GM23338 (cell line): ENCODE results near the gene C1QTNF2. TPM values are rescaled to one million over a fixed set of nuclear protein-coding genes. Genes with fewer than 3 reads are reported as not detected.
A peak's percentile ranks its signal among the peaks of the same experiment; 100 is the strongest.

Experiments
- ATAC-seq: fragments of 200-7000 bp; cut with Tn5 transposase; 3 replicates; pipeline ENCODE4 v1.9.1; 2020
- DNase-seq: peaks from one replicate; pipeline ENCODE4 v3.0.0-alpha.2; 2015; ENCODE audit warnings: low spot score
- H2AFZ ChIP-seq: fragments of 200-600 bp; sonication (generic); 2 replicates; pipeline ENCODE4 v1.8.0; 2016; ENCODE audit warnings: antibody characterized with exemption, mild to moderate bottlenecking, moderate library complexity
- H3F3A ChIP-seq: fragments of 200-600 bp; sonication (generic); replicated peaks from 2 replicates; pipeline ENCODE4 v1.8.0; 2017; ENCODE audit warnings: antibody characterized with exemption, mixed run types, low read depth
- H3K27ac ChIP-seq: fragments of 200-600 bp; sonication (generic); 2 replicates; pipeline ENCODE4 v1.6.1; 2016; ENCODE audit warnings: low read depth
- H3K27me3 ChIP-seq: fragments of 200-600 bp; sonication (generic); 2 replicates; pipeline ENCODE4 v1.8.0; 2016; ENCODE audit warnings: mild to moderate bottlenecking, mixed run types, moderate library complexity; ENCODE audit not compliant: insufficient read depth
- H3K36me3 ChIP-seq: fragments of 200-600 bp; sonication (generic); 2 replicates; pipeline ENCODE4 v1.8.0; 2016; ENCODE audit warnings: mild to moderate bottlenecking; ENCODE audit not compliant: insufficient read depth
- H3K4me1 ChIP-seq: fragments of 200-600 bp; sonication (generic); 2 replicates; pipeline ENCODE4 v1.8.0; 2016; ENCODE audit warnings: mild to moderate bottlenecking, moderate library complexity; ENCODE audit not compliant: insufficient read depth
- H3K4me2 ChIP-seq: fragments of 200-600 bp; sonication (generic); 2 replicates; pipeline ENCODE4 v1.7.1; 2017; ENCODE audit warnings: mixed run types
- H3K4me3 ChIP-seq: fragments of 200-600 bp; sonication (generic); 2 replicates; pipeline ENCODE4 v1.6.1; 2016; ENCODE audit warnings: mixed run types
- H3K79me2 ChIP-seq: fragments of 200-600 bp; sonication (generic); replicated peaks from 2 replicates; pipeline ENCODE4 v1.8.0; 2017; ENCODE audit warnings: mild to moderate bottlenecking; ENCODE audit not compliant: insufficient read depth
- H3K9me2 ChIP-seq: fragments of 200-600 bp; sonication (generic); 2 replicates; pipeline ENCODE4 v1.8.0; 2017; ENCODE audit not compliant: insufficient read depth
- H4K20me1 ChIP-seq: fragments of 200-600 bp; sonication (generic); replicated peaks from 2 replicates; pipeline ENCODE4 v1.8.0; 2017; ENCODE audit warnings: mild to moderate bottlenecking; ENCODE audit not compliant: insufficient read depth
- H3K27ac Mint-ChIP-seq: 2 replicates; pipeline ENCODE4 v1.8.0; 2020; ENCODE audit warnings: inconsistent platforms, mild to moderate bottlenecking, moderate library complexity, mixed read lengths
- H3K27me3 Mint-ChIP-seq: 3 replicates; pipeline ENCODE4 v1.8.0; 2022; ENCODE audit warnings: low read depth, mild to moderate bottlenecking, moderate library complexity, mixed read lengths, inconsistent platforms; ENCODE audit not compliant: insufficient read depth, poor library complexity
- H3K36me3 Mint-ChIP-seq: 3 replicates; pipeline ENCODE4 v1.8.0; 2021; ENCODE audit warnings: low read depth, mild to moderate bottlenecking, inconsistent platforms, moderate library complexity, mixed read lengths
- H3K4me1 Mint-ChIP-seq: 3 replicates; pipeline ENCODE4 v1.8.0; 2020; ENCODE audit warnings: mild to moderate bottlenecking, inconsistent platforms, mixed read lengths
- H3K4me3 Mint-ChIP-seq: 3 replicates; pipeline ENCODE4 v1.8.0; 2021; ENCODE audit warnings: moderate library complexity, mild to moderate bottlenecking, inconsistent platforms, mixed read lengths
- H3K9me3 Mint-ChIP-seq: 3 replicates; pipeline ENCODE4 v1.8.0; 2020; ENCODE audit warnings: moderate library complexity, mild to moderate bottlenecking, inconsistent platforms, mixed read lengths
- JUNB ChIP-seq: IDR thresholded peaks from one replicate; pipeline ENCODE4 v1.6.1; 2016; ENCODE audit warnings: antibody characterized with exemption; ENCODE audit not compliant: unreplicated experiment
- NANOG ChIP-seq: IDR thresholded peaks from 2 replicates; pipeline ENCODE4 v1.6.1; 2016; ENCODE audit warnings: antibody characterized with exemption, borderline replicate concordance
- POLR2AphosphoS5 ChIP-seq: IDR thresholded peaks from 2 replicates; pipeline ENCODE4 v1.6.1; 2016; ENCODE audit warnings: antibody characterized with exemption, low read depth
- ZNF114 ChIP-seq: fragments of 250-450 bp; sonication (Bioruptor Pico); IDR thresholded peaks from 2 replicates; pipeline ENCODE4 v1.5.0; 2020; ENCODE audit warnings: mild to moderate bottlenecking, moderate library complexity
- ZNF331 ChIP-seq: fragments of 250-450 bp; sonication (Bioruptor Pico); IDR thresholded peaks from 2 replicates; pipeline ENCODE4 v1.5.0; 2020; ENCODE audit warnings: low read depth, mild to moderate bottlenecking, moderate library complexity
- polyA plus RNA-seq: library from polyadenylated mRNA; unstranded; fragments of >200 nt; fragmentation: Nextera tagmentation; extraction: Ambion mirVana; gene quantifications from 2 replicates; pipeline ENCODE4 v1.2.1, GENCODE V29; 2016
- total RNA-seq: library from RNA; depleted of rRNA; stranded (reverse); fragments of >200 nt; shearing (Covaris generic); gene quantifications from 2 replicates; pipeline ENCODE4 v1.2.3, GENCODE V29; 2014
- TF ChIP-seq, protein P1 (sequence below), 2 experiments: fragments of 200-600 bp in 1 of 2; sonication (generic) in 1 of 2; conservative IDR thresholded peaks; 2 replicates each; pipeline versions ENCODE4 v1.5.1 to v1.6.1; 2016 to 2017; ENCODE audit warnings: antibody characterized with exemption in 2 of 2, low read depth in 2 of 2, mild to moderate bottlenecking in 2 of 2, moderate library complexity in 1 of 2
- TF ChIP-seq, protein P2 (sequence below): IDR thresholded peaks from one replicate; pipeline ENCODE4 v1.6.1; 2018; ENCODE audit warnings: antibody characterized with exemption; ENCODE audit not compliant: unreplicated experiment
- TF ChIP-seq, protein P3 (sequence below): IDR thresholded peaks from 2 replicates; pipeline ENCODE4 v1.6.1; 2016; ENCODE audit warnings: antibody characterized with exemption

The C1QTNF2 gene
- total and polyA plus RNA-seq, 2 experiments from 2014 or later = 0.56 to 0.92 TPM

DNA sequence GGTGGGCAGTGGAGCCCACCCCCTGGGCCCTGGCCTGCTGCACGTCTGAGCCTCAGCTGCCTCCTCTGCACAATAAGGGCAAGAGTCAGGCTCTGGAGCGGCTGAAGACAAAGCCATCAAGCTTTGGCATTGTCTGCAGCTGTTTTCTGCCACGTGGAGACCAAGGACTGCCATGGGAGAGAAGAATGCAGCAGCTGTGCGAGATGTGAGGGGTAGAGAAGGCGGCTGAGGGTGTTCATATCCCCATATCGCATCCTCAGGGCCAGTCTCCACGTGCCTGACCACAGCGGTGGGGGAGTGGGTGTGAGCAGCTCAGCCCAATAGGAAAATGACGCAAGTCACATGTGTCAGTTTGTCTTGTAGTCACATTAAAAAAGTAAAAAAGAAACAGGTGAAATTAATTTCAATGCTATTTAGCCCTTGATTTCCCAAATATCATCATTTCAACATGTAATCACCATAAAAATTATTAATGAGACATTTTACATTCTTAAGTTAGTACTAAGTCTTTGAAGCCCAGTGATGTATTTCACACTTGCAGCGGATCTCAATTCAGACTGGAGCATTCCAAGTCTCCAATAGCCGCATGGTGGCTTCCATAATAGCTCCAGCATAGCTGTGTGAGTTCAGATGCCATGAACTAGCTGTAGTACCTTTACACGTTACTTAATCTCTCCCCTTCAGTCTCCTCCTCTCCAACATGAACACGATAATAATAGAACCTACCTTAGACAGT is 6.6 kb downstream of the C1QTNF2 start:
- H3K27ac ChIP-seq = no peak overlapping the region
- H2AFZ ChIP-seq = peak overlapping the region; percentile 86; the same call in 1 of the 2 replicates
- no peak overlapping the region for H3K4me3 Mint-ChIP-seq

DNA sequence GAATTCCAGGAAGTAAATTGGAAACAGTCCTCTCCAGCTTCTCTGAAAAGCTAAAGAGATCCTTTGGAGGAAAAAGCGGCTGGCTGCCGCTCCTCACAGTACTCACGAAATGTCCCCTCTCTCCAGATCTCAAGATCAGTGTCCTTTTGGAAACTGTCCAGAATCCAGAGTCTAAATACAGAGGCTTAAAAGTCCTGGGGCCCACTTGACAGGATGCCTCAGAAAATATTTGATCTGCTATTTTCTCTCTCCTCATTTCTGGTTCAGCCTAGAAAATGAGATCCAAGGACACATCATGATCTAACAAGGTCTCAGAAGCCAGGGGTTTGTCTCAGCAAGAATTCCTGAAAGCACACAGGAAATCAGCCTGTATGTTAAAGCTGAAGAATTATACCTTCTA is 7.2 kb downstream of the C1QTNF2 start:
- no peaks in the 10 kb centered on the region for H3K9me2 ChIP-seq
- H3K27me3 Mint-ChIP-seq = peaks cover 2% of the 10 kb centered on the region
- H3K4me1 ChIP-seq = peaks cover 9% of the 10 kb centered on the region; the same call in 1 of the 2 replicates
- no peak overlapping the region for H3K4me2 ChIP-seq
- no peak overlapping the region for H3K27ac Mint-ChIP-seq
- H3K79me2 ChIP-seq = no peaks in the 10 kb centered on the region
- H3K27me3 ChIP-seq = no peaks in the 10 kb centered on the region
- no peak for DNase-seq
- ATAC-seq = no peak
- no peaks in the 10 kb centered on the region for H3F3A ChIP-seq
- no peaks in the 10 kb centered on the region for H4K20me1 ChIP-seq
- H3K36me3 Mint-ChIP-seq = no peaks in the 10 kb centered on the region
- H3K27ac ChIP-seq = no peak overlapping the region
- peaks cover 11% of the 10 kb centered on the region for H3K4me1 Mint-ChIP-seq
- H3K36me3 ChIP-seq = no peaks in the 10 kb centered on the region
- no peaks in the 10 kb centered on the region for H3K9me3 Mint-ChIP-seq
- H3K4me3 ChIP-seq = no peak overlapping the region
- no peak overlapping the region for H3K4me3 Mint-ChIP-seq
- peak overlapping the region; percentile 86; the same call in 1 of the 2 replicates for H2AFZ ChIP-seq
- TF ChIP-seq JUNB = no peak
- TF ChIP-seq NANOG = no peak
- TF ChIP-seq, protein P1, sequence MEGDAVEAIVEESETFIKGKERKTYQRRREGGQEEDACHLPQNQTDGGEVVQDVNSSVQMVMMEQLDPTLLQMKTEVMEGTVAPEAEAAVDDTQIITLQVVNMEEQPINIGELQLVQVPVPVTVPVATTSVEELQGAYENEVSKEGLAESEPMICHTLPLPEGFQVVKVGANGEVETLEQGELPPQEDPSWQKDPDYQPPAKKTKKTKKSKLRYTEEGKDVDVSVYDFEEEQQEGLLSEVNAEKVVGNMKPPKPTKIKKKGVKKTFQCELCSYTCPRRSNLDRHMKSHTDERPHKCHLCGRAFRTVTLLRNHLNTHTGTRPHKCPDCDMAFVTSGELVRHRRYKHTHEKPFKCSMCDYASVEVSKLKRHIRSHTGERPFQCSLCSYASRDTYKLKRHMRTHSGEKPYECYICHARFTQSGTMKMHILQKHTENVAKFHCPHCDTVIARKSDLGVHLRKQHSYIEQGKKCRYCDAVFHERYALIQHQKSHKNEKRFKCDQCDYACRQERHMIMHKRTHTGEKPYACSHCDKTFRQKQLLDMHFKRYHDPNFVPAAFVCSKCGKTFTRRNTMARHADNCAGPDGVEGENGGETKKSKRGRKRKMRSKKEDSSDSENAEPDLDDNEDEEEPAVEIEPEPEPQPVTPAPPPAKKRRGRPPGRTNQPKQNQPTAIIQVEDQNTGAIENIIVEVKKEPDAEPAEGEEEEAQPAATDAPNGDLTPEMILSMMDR (conservative IDR thresholded peaks at IDR 0.05; ENCODE audit: low read depth in 2 of 2) = no peak
- no peak for TF ChIP-seq ZNF331 (CRISPR knock-in tag)

More for the DNA sequence above, 6.6 kb downstream of the C1QTNF2 start:
- ATAC-seq (no peak), DNase-seq (no peak)
- Histone ChIP-seq H3K27me3 (peaks cover 3% of the 10 kb centered on the region; the same call in 1 of the 2 replicates), H3K4me2 (no peak overlapping the region), H4K20me1 (no peaks in the 10 kb centered on the region), H3F3A (no peaks in the 10 kb centered on the region), H3K4me3 (no peak overlapping the region), H3K36me3 (no peaks in the 10 kb centered on the region), H3K79me2 (no peaks in the 10 kb centered on the region), H3K4me1 (peaks cover 9% of the 10 kb centered on the region; the same call in 1 of the 2 replicates), H3K9me2 (no peaks in the 10 kb centered on the region)
- peaks cover under 1% of the 10 kb centered on the region for H3K27me3 Mint-ChIP-seq
- peaks cover 11% of the 10 kb centered on the region for H3K4me1 Mint-ChIP-seq
- H3K36me3 Mint-ChIP-seq = no peaks in the 10 kb centered on the region
- TF ChIP-seq, protein P2, sequence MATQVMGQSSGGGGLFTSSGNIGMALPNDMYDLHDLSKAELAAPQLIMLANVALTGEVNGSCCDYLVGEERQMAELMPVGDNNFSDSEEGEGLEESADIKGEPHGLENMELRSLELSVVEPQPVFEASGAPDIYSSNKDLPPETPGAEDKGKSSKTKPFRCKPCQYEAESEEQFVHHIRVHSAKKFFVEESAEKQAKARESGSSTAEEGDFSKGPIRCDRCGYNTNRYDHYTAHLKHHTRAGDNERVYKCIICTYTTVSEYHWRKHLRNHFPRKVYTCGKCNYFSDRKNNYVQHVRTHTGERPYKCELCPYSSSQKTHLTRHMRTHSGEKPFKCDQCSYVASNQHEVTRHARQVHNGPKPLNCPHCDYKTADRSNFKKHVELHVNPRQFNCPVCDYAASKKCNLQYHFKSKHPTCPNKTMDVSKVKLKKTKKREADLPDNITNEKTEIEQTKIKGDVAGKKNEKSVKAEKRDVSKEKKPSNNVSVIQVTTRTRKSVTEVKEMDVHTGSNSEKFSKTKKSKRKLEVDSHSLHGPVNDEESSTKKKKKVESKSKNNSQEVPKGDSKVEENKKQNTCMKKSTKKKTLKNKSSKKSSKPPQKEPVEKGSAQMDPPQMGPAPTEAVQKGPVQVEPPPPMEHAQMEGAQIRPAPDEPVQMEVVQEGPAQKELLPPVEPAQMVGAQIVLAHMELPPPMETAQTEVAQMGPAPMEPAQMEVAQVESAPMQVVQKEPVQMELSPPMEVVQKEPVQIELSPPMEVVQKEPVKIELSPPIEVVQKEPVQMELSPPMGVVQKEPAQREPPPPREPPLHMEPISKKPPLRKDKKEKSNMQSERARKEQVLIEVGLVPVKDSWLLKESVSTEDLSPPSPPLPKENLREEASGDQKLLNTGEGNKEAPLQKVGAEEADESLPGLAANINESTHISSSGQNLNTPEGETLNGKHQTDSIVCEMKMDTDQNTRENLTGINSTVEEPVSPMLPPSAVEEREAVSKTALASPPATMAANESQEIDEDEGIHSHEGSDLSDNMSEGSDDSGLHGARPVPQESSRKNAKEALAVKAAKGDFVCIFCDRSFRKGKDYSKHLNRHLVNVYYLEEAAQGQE = no peak
- TF ChIP-seq POLR2AphosphoS5 = no peak
- no peak for TF ChIP-seq JUNB
- TF ChIP-seq ZNF331 (CRISPR knock-in tag) = no peak
- TF ChIP-seq, protein P3, sequence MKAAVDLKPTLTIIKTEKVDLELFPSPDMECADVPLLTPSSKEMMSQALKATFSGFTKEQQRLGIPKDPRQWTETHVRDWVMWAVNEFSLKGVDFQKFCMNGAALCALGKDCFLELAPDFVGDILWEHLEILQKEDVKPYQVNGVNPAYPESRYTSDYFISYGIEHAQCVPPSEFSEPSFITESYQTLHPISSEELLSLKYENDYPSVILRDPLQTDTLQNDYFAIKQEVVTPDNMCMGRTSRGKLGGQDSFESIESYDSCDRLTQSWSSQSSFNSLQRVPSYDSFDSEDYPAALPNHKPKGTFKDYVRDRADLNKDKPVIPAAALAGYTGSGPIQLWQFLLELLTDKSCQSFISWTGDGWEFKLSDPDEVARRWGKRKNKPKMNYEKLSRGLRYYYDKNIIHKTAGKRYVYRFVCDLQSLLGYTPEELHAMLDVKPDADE = no peak
- no peak for TF ChIP-seq NANOG
- TF ChIP-seq ZNF114 (CRISPR knock-in tag) = no peak
- no peak overlapping the region for H3K27ac Mint-ChIP-seq
- H3K9me3 Mint-ChIP-seq = no peaks in the 10 kb centered on the region
